Stimulated activated CD8-positive, alpha-beta memory T cell treated with anti-CD3 and anti-CD28 coated beads, Interleukin-4, amount 100 ng/mL, for 48 hours (primary cell): ENCODE results near the gene B3GAT2.
A peak's percentile ranks its signal among the peaks of the same experiment; 100 is the strongest.
"Not testable (repeated sequence)": the region's sequence is repeated elsewhere in the genome, so short reads cannot be mapped to it uniquely, and the experiment has no call there.

Experiments
- DNase-seq: peaks from one replicate; pipeline ENCODE4 v3.0.0-alpha.2; 2020

The B3GAT2 gene, protein sequence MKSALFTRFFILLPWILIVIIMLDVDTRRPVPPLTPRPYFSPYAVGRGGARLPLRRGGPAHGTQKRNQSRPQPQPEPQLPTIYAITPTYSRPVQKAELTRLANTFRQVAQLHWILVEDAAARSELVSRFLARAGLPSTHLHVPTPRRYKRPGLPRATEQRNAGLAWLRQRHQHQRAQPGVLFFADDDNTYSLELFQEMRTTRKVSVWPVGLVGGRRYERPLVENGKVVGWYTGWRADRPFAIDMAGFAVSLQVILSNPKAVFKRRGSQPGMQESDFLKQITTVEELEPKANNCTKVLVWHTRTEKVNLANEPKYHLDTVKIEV

DNA sequence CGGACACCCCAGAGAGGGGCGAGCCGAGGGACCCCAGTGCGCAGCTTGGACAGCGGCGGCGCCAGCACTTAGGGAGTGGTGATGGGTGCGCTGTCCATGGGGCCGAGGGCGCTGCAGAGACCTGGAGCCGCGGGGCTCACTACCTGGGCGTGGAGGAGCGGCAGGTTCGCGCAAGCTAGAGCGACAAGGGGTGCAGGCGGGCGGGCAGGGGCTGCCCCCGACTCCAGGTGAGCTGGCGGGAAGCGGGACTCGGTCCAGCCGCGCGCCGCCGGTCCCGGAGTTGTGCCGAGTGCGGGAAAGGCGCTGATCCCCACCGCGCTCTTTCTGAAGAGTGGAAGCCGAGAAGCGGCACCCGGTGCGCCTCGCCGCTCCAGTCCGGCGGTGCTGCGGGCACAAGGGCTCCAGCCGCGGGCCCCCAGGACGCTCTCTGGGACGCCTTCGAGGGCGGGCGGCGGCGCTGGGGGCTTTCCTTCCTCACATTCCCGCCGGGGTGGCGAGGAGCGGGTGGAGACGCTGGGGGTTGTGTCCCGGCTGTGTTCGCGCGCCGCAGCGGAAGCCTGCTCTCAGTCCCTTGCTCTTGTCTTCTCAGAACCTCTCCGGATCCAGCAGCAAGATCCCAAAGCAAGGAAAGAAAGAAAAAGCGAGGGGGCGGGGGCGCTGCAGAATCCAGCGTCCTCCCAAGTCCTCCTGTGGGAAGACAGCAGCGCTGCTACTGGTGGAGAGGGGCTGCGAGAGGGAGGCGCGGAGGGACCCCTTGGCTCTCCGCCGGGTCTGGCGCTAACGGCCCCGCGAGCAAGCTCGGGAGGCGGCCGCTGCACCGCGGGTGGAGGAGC, at the start of gene B3GAT2:
Gene B3GAT2 (minus strand): TSS at position 610 of the 833 bp plus-strand sequence. CDS start 631 bp downstream, outside the sequence.
- DNase-seq: peak; percentile 25

DNA sequence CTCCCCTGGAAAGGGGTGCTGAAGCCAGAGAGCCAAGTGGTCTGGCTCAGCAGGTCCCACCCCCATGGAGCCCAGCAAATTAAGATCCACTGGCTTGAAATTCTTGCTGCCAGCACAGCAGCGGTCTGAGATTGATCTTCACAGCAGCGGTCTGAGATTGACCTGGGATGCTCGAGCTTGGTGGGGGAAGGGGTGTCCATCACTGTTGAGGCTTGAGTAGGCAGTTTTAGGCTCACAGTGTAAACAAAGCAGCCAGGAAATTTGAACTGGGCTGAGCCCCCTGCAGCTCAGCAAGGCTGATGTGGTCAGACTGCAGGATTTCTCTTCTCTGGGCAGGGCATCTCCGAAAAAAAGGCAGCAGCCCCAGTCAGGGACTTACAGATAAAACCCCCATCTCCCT, 41.3 kb upstream of the B3GAT2 start:
- DNase-seq: no peak

DNA sequence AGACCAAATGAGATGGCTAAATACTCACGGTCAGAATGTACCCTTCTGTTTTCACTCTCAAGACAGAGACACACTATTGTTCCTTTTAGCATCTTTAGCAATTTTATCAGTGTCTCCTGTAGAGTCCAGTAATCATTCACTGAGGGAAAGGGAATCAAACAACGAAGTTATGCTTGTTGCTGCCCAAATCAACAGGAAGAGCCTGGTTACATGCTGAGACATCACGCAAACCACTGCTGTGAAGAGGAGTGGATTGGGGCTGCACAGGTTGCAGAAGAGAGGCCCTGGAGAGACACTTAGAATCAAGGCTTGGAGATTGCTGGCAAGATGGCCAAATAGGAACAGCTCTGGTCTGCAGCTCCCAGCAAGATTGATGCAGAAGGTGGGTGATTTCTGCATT, 40.5 kb upstream of the B3GAT2 start:
- no peak for DNase-seq

DNA sequence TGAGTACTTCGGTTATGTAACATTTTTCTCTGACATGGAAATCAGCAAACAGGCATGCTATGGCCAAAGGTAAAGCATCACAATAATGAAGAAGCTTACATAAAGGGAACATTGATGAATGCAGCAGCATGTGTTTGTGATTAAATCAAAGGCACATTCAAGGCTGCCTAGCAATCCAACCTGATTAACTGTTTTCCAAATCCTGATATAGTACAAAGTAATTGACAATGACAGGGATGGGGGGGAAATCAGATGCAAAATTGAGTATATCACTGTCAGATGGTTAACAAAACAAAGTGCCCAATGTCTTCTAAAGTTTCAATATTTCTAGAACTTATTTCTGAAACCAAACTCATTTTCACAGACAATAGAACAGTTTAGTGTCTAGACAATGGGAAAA, 39.2 kb upstream of the B3GAT2 start:
- DNase-seq: no peak

DNA sequence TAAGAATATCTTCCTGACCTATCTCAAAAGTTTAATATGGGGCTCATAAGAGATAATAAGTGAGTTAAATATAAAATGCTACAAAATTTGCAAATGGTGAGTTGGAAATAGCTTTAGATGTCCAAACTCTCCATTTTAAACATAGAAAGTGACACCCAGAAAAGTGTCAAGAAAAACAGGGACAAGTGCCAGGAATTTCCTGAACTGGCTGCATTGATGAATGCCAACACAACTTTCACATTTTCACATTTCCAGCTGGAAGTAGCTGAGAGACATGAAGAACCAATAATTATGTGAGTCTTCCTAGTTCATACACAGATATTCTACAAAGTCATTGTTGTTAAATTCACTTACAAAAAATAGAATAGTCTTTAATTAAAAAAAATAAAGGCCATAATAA, 38.6 kb upstream of the B3GAT2 start:
- DNase-seq: no peak

DNA sequence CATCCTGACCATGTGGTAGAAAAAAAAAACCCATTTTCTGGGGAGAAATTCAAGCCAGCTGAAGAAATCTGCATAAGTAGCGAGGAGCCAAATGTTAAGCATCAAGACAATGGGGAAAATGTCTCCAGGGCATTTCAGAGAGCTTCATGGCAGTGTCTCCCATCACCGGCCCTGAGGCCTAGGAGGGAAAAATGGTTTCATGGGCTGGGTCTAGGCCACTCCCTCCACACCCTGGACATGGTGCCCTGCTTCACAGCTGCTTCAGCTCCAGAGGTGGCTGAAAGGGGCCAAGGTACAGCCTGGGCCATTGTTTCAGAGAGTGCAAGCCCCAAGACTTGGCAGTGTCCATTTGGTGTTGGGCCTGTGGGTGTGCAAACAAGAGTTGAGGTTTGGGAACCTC, 34.4 kb upstream of the B3GAT2 start:
- DNase-seq: no peak

DNA sequence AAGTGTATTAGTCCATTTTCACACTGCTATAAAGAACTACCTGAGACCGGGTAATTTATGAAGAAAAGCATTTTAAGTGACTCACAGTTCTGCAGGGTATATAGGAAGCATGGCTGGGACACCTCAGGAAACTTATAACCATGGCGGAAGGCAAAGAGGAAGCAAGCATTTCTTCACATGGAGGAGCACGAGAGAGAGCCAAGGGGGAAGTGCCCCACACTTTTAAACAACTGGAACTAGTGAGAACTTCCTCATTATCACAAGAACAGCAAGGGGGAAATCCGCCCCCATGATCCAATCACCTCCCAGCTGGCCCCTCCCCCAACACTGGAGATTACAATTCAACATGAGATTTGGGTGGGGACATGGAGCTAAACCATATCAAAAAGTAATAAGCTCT, 28.3 kb upstream of the B3GAT2 start:
- DNase-seq: no peak

DNA sequence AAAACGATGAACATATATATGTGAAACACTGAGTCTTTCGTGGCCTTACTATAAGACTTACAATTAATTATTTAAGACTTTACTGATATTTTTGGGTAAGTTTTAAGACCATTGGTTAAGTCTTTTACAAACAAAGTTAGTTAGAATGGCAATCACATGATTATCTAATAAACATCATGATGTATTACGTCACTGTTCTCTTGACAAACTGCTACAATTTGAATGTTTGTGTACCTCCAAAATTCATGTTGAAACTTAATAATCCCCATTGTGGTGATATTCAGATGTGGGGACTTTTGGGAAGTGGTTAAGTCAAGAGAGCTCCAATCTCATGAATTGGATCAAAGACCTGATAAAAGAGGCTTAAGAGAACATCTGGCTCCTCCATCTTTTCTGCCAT, 25.9 kb upstream of the B3GAT2 start:
- DNase-seq: no peak

DNA sequence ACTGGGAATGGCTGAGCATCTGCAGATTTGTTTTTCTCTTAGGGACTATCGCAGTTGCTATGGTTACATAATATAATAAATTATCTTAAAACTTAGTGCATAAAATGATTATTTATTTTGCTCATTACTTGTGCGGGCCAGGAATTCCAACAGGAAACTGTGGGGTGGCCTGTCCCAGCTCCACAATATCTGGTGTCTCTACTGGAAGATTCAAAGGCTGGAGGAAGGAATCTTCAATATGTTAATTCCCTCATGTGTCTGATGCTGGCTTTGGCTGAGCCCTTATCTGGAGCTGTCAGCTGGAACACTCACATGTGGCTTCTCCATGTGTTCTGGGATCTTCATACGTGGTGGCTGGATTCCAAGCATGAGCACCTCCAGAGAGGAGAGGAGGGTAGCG, 23.9 kb upstream of the B3GAT2 start:
- DNase-seq: no peak

DNA sequence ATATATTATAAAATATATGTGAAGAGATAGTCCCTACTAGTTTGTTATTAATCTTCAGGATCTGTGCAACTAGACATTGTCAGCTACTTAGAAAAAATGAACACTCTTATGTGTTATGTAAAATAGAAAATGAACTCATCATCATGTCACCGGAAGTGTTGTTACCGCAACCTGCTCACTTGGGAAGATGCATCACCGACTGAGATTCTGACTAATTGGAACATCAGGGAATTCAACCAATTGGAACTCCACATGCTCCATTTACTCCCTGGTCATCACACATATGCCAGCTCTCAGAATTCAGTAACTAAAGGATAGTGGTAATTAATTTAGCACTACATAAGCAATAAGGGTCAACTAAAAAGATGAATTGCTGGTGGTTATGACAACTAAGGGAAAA, 16.7 kb upstream of the B3GAT2 start:
- no peak for DNase-seq

DNA sequence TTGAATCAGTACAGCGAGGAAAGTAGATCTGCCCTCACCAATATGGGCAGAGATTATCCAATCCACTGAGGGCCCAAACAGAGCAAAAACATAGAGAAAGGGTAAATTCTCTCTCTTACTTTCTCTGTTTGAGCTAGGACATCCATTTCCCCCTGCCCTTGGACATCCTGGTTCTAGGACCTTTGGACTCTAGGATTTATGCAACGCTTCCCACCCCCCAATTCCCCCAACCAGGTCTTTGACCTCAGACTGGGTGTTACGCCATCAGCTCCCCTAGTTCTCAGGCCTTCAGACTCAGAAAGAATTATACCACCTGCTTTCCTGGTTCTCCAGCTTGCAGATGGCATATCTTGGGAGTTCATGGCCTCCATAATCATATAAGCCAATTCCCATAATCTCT, 10.2 kb upstream of the B3GAT2 start:
- DNase-seq: no peak

DNA sequence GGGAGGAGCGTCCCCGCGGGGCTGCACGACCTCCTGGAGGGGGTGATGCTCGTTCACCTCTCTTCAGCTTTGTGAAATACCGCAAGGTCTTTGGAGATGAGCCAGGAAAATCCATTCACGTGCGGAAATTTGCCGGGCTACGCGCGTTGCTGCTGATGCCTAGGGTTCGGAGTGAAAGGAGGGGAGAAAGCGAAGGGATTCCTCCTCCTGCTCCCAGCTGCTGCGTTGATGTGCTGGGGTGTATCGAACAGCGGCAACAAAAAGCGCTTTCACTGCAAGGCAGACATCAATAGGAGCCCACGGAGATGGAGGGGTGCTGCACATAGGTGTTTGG, 391 bp upstream of the B3GAT2 start:
- no peak for DNase-seq

DNA sequence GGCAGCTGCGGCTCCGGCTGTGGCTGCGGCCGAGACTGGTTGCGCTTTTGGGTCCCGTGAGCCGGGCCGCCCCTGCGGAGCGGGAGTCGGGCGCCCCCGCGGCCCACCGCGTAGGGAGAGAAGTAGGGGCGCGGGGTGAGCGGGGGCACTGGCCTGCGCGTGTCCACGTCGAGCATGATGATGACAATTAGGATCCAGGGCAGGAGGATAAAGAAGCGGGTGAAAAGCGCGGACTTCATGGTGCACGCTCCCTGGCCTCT, 739 bp downstream of the B3GAT2 start:
- no peak for DNase-seq

DNA sequence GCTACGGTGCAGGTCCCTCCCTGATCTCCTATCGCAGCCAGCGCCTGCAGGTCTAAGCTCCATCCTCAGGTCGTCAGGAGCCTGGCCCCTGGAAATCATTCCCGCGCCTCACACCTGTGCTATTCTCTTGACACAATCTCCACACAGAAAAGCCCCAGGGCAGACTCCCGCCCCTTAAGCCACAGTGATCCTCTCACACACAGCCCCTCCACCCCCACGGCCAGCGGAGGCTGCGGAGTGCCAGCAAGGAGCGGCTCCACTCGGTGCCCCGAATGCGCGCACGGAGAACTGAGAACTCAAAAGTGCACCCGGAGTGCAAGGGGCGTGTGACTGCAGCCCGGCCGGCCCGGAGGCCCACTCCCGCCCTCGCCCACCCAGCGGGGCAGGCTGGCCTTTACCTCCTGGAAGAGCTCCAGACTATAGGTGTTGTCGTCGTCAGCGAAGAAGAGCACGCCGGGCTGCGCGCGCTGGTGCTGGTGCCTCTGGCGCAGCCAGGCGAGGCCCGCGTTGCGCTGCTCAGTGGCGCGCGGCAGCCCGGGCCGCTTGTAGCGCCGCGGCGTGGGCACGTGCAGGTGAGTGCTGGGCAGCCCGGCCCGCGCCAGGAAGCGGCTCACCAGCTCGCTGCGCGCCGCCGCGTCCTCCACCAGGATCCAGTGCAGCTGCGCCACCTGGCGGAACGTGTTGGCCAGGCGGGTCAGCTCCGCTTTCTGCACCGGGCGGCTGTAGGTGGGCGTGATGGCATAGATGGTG, 1.2 kb downstream of the B3GAT2 start:
- peak; percentile 94 for DNase-seq

DNA sequence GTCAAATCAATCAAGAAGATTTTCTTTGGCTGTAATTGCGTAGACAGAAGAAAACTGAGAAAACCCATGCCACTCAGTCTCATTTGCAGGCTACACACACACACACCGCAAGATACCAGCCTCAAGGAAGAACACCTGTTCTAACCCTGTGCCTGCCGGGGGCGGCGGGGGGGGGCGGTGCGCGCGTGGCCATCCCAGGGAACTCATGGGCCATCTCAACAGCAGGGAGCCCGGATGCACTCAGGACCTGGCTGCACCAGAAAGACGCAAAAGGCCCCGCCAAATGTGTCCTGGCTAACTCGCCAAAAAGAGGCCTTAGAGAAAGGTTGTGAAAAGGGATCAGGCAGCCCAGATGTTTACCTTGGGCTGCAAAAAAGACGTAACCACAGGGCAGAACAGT, 2.1 kb downstream of the B3GAT2 start:
- DNase-seq: no peak

DNA sequence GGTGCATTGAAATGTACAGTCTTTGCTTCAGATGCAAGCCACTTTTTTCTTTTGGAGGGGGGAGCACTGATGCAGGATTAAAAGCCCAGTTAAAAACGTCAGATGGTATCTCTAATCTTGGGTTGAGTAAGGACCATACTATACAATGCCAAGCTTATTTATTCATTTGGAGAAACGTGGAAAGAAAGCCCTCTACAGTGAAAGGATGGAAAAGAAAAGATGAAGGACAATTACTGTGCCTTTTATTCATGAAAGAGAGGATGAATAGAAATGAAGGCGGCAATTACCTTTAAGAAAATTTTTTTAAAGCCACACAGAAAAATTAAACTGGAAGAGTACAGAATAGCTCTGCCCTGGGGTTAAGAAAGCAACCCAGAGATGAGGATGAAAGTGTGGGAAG, 2.7 kb downstream of the B3GAT2 start:
- no peak for DNase-seq

DNA sequence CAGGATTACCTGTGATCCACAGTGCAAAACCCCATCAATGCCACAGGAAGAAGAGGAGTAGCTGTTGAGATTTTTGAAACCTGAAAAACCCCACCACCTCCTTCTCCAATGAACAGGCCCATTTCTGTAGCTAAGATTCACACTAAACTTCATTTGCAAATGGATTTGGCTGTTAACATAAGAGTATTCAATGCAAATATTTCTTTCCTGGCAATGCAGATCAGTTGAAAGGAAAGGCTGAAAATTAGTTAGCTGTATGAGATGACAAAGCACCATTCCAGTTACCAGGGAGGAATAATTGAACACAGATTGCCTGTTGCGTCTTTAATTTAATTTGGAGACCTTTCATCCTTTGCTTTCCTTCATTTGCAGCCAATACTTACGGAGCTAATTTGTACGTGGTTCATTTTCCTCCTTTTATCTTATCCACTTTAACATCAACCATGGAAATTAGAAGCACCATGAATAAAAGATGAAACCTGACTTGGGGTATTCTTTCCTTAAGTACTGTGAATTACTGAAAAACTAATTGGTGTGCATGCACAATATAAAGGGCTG, 4.2 kb downstream of the B3GAT2 start:
- no peak for DNase-seq

DNA sequence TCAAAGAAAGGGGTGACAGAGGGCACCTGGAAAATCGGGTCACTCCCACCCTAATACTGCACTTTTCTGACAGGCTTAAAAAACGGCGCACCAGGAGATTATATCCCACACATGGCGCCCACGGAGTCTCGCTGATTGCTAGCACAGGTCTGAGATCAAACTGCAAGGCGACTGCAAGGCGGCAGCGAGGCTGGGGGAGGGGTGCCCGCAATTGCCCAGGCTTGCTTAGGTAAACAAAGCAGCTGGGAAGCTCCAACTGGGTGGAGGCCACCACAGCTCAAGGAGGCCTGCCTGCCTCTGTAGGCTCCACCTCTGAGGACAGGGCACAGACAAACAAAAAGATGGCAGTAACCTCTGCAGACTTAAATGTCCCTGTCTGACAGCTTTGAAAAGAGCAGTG, 12.5 kb downstream of the B3GAT2 start:
- not testable (repeated sequence) for DNase-seq

DNA sequence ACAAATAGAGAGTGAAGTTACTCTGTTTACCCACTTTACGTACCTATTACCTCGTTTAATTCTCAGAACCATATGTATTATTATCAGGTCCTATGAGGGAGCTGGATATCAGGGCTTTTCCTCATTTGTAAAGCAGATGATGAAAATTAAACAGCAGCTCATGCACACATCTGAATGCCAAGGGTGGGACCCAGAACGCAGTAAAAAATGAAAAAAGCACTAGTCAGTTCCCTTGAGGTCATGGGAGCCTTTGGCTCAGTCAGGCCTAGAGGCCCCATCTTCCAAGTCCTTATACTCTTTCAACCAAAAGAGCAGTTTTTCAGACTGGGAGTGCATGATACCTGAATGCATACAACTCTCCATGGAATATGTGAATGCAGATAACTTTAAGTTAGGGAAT, 23.0 kb downstream of the B3GAT2 start:
- DNase-seq: no peak

DNA sequence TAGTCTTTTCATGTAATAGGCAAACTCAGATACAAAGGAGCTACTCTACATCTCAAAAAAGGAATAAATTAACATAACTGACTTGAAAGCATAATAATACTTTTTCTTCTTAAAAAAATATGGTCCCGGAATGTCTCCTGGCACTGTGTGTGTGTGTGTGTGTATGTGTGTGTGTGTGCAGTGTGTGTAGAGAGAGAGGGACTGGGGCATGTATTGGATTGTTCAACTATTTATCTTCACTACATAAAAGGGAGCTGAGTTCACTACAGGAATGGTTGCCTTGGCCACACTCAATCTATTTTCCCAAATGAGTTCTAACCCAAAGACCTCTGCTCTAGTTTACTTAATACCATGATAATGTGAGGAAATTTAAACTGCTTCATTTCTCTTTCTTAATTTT, 51.1 kb downstream of the B3GAT2 start:
- no peak for DNase-seq

DNA sequence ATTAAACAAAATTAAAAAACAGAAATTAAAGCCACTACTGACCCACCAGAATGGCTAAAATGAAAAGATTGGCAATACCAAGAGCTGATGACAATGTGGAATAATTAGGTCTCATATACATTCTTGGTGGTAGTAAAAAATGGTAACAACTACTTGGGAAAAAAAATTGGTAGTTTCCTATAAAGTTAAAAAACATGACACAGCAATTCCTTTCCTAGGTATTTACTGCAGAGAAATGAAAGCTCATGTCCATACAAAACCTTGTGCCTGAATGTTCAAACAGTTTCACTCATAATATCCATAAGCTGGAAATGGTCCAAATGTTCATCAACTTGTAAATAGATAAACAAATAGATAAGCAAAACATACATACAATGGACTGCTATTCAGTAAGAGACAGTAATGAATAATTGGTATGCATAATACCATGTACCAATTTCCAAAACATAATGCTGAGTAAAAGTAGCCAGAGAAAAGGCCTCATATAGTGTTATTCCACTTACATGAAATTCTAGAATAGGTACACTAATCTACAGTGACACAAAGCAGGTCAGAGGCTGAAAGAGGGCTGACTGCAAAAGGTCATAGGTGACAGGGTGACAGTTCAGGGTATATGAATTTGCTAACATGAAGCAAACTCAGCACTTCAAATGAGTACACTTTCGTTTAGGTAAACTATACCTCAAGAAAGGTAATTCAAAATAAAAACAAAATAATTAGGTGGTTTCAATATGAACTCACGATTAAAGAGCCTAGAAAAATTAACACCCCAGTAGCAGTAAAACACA, 53.0 kb downstream of the B3GAT2 start:
- DNase-seq: no peak

DNA sequence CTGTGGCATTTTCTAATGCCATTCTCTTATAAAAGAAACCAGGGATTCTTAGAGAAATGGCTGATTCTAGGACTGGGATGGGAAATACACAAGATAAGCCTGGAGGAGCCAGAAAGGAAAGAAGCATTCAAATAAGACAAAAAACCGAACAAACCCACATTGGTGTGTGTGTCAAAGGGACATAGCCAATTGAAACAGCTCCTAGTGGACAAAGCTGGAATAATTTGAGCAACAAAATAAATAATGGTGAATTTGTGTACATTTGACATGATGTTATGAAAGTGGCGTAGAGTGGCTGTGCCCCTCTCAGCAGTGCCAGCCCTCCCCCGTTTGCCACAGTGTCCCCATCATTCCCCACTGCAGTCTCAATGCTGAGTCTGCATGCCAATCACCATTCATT, 55.5 kb downstream of the B3GAT2 start:
- DNase-seq: no peak

DNA sequence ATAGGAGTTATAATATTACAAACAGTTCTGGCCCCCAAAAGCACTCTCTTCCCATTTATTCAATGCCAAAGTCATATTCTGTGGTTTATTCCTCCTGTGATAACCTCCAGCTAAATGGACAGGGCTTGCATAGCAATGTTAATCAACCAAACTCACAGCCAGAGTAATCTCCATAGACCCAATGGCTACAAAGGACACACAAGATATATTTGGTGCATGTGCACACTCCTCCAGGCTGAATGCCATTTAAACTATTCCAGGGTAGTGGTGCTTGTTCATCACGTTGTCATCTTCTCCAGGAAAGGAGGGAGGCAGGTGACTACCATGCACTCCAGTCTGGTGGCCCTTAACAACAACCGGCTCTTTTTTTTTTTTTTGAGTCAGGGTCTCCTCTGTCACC, 56.8 kb downstream of the B3GAT2 start:
- no peak for DNase-seq
